ENCODE measurements around the gene CCDC18.

Gene CCDC18

GRCh38 chr1:93301131-93301530, 120.6 kb downstream of the CCDC18 start:
- DNase-seq (ENCODE audit: low spot score) = no peak
- FAIRE-seq = no peak

- no peak for FAIRE-seq
- DNase-seq (ENCODE audit: low spot score) = no peak
Observed at GRCh38 chr1:93302078-93302477, 121.6 kb downstream of the CCDC18 start.

- peak; percentile 52 for DNase-seq (ENCODE audit: low spot score)
- peak; percentile 71 for FAIRE-seq
Observed at GRCh38 chr1:93304716-93305138, 124.2 kb downstream of the CCDC18 start.

GRCh38 chr1:93306920-93307319, 126.4 kb downstream of the CCDC18 start:
- FAIRE-seq (no peak), DNase-seq (ENCODE audit: low spot score) (no peak)

- DNase-seq (ENCODE audit: low spot score) (no peak), FAIRE-seq (no peak)
Observed at GRCh38 chr1:93313026-93313425, 132.5 kb downstream of the CCDC18 start.

- no peak for FAIRE-seq
- no peak for DNase-seq (ENCODE audit: low spot score)
Observed at GRCh38 chr1:93317207-93317606, 136.7 kb downstream of the CCDC18 start.

GRCh38 chr1:93317943-93318342, 137.4 kb downstream of the CCDC18 start:
- no peak for FAIRE-seq

GRCh38 chr1:93321720-93322119, 141.2 kb downstream of the CCDC18 start:
- DNase-seq (ENCODE audit: low spot score) = no peak
- FAIRE-seq = no peak

More at GRCh38 chr1:93317943-93318342, 137.4 kb downstream of the CCDC18 start:
- DNase-seq (ENCODE audit: low spot score) = no peak

- no peak for DNase-seq (ENCODE audit: low spot score)
- FAIRE-seq = no peak
Observed at GRCh38 chr1:93322349-93322748, 141.8 kb downstream of the CCDC18 start.

- no peak for DNase-seq (ENCODE audit: low spot score)
- no peak for FAIRE-seq
Observed at GRCh38 chr1:93323185-93323820, 142.8 kb downstream of the CCDC18 start.

GRCh38 chr1:93324486-93325464, 144.3 kb downstream of the CCDC18 start:
- FAIRE-seq = peak; percentile 93
- DNase-seq (ENCODE audit: low spot score) = peak; percentile 68
